GM12878 (cell line): ENCODE measurements around the gene RTN4RL1. TPM values are rescaled to one million over a fixed set of nuclear protein-coding genes. Genes with fewer than 3 reads are reported as not detected.

ENCODE experiments used
- ATAC-seq: fragments of 200-7000 bp; cut with Tn5 transposase; 3 replicates; pipeline ENCODE4 v1.9.1; 2020; ENCODE audit warnings: mild to moderate bottlenecking, moderate library complexity
- BruUV-seq: library from RNA; stranded (reverse); fragments of 400-500 nt; replicated peaks from 2 replicates; lab custom pipeline; 2021; lab: Mats Ljungman, UMichigan
- CTCF ChIA-PET: fragments of 300-600 bp; sonication (Branson Sonifier 250); formaldehyde crosslinking; extraction: SDS; loops from one replicate; lab custom pipeline; 2021; ENCODE audit warnings: inconsistent platforms; lab: Yijun Ruan, JAX
- POLR2A ChIA-PET: fragments of 350-600 bp; formaldehyde crosslinking; extraction: SDS; loops from one replicate; lab custom pipeline; 2021; ENCODE audit warnings: inconsistent platforms; lab: Charles Lee
- RAD21 ChIA-PET: fragments of 300-600 bp; sonication (Branson Sonifier 250); formaldehyde crosslinking; loops from one replicate; lab custom pipeline; 2023; ENCODE audit warnings: antibody characterized with exemption; ENCODE audit not compliant: unreplicated experiment; lab: Charles Lee
- SMC1A ChIA-PET: fragments of 300-600 bp; sonication (Branson Sonifier 250); formaldehyde crosslinking; loops from one replicate; lab custom pipeline; 2023; ENCODE audit not compliant: unreplicated experiment, uncharacterized antibody; lab: Charles Lee
- DNase-seq: peaks from one replicate; pipeline ENCODE4 v3.0.0-alpha.2; 2011; ENCODE audit warnings: low read depth, low spot score
- FAIRE-seq: peaks from 3 replicates; lab custom pipeline; 2011; peaks lifted over from hg19 to GRCh38; lab: Jason Lieb, UNC
- H2AFZ ChIP-seq: 2 replicates; pipeline ENCODE4 v1.6.0; 2011; ENCODE audit warnings: low read depth, low read length, control low read depth; ENCODE audit not compliant: control insufficient read depth
- H3K27ac ChIP-seq: 2 replicates; pipeline ENCODE4 v1.5.1; 2011; ENCODE audit warnings: control low read depth; ENCODE audit not compliant: control insufficient read depth, insufficient read depth
- H3K27me3 ChIP-seq, 2 experiments: replicated peaks in 1 of 2; 2 replicates each; pipeline versions ENCODE4 v1.6.0 to v1.6.1; 2011; ENCODE audit warnings: low read length in 1 of 2; ENCODE audit not compliant: control insufficient read depth in 2 of 2, insufficient read depth in 2 of 2
- H3K36me3 ChIP-seq, 2 experiments: 2 replicates each; pipeline ENCODE4 v1.5.1; 2011; ENCODE audit warnings: low read length in 1 of 2; ENCODE audit not compliant: control insufficient read depth in 2 of 2, insufficient read depth in 2 of 2
- H3K4me1 ChIP-seq: 2 replicates; pipeline ENCODE4 v1.6.1; 2011; ENCODE audit warnings: mild to moderate bottlenecking, low read length, moderate library complexity, mixed read lengths; ENCODE audit not compliant: control insufficient read depth, insufficient read depth
- H3K4me2 ChIP-seq: 2 replicates; pipeline ENCODE4 v1.6.0; 2011; ENCODE audit warnings: control low read depth; ENCODE audit not compliant: control insufficient read depth, insufficient read depth
- H3K4me3 ChIP-seq: fragments of 200-600 bp; sonication (generic); 2 replicates; pipeline ENCODE4 v1.5.1; 2016
- H3K79me2 ChIP-seq: 2 replicates; pipeline ENCODE4 v1.6.0; 2011; ENCODE audit warnings: low read length; ENCODE audit not compliant: control insufficient read depth, insufficient read depth
- H3K9ac ChIP-seq: 2 replicates; pipeline ENCODE4 v1.8.0; 2011; ENCODE audit warnings: low read length, control low read depth, mixed read lengths; ENCODE audit not compliant: control insufficient read depth, insufficient read depth
- H3K9me3 ChIP-seq: replicated peaks from 3 replicates; pipeline ENCODE4 v1.5.1; 2011; ENCODE audit warnings: mild to moderate bottlenecking, low read length; ENCODE audit not compliant: control insufficient read depth, insufficient read depth
- H4K20me1 ChIP-seq: 2 replicates; pipeline ENCODE4 v1.6.0; 2011; ENCODE audit not compliant: control insufficient read depth, insufficient read depth
- BHLHE40 ChIP-seq, 2 experiments: fragments of 450-650 bp in 1 of 2; IDR thresholded peaks; 2 replicates each; pipeline ENCODE4 v1.6.1; 2011 to 2017; ENCODE audit warnings: low read depth in 2 of 2, borderline replicate concordance in 1 of 2, improper control_type of control experiment in 1 of 2, low read length in 1 of 2, mild to moderate bottlenecking in 1 of 2
- BRCA1 ChIP-seq: IDR thresholded peaks from 2 replicates; pipeline ENCODE4 v1.6.1; 2011; ENCODE audit warnings: low read depth, low read length, improper control_type of control experiment
- CREB1 ChIP-seq: IDR thresholded peaks from 2 replicates; pipeline ENCODE4 v1.6.1; 2012; ENCODE audit warnings: low read depth, mild to moderate bottlenecking, inconsistent platforms
- PAX5 ChIP-seq: IDR thresholded peaks from 2 replicates; pipeline ENCODE4 v1.6.1; 2011; ENCODE audit warnings: low read depth, low read length, borderline replicate concordance
- WGBS: methylation state at CpG from one replicate; pipeline ENCODE4 v1.1.6; 2016; ENCODE audit warnings: low lambda C conversion rate; ENCODE audit not compliant: insufficient replicate concordance, insufficient coverage; ENCODE audit errors: missing lambda C conversion rate; 5-methylcytosine and 5-hydroxymethylcytosine counted together
- in situ Hi-C: fragments of 300-500 bp; cut with MboI; formaldehyde crosslinking; loops from 9 replicates; pipeline ENCODE4 v1.14.3; 2018; ENCODE audit warnings: mixed read lengths
- intact Hi-C: fragments of 100-400 bp; cut with micrococcal nuclease; formaldehyde crosslinking; loops from one replicate; pipeline ENCODE4 v1.14.2; 2022; ENCODE audit not compliant: unreplicated experiment
- polyA plus RNA-seq, 11 experiments: library from polyadenylated mRNA; depleted of rRNA in 4 of 11; unstranded in 6 of 11; stranded (reverse) in 5 of 11; fragments of >200 nt; fragmentation: Nextera tagmentation in 4 of 11; fragmentation: Illumina TruSeq in 1 of 11; extraction: Ambion mirVana in 4 of 11; extraction: Trizol in 1 of 11; gene quantifications; 1 replicate in 1 of 11; 2 replicates in 10 of 11; pipeline versions ENCODE4 v1.2.1 to v1.2.3, GENCODE V29; 2011 to 2016; ENCODE audit warnings: inconsistent platforms in 2 of 11, missing spikeins in 2 of 11, low read depth in 1 of 11
- total RNA-seq, 4 experiments: library from RNA; depleted of rRNA in 3 of 4; stranded (reverse); fragments of >200 nt in 3 of 4; fragmentation: Illumina TruSeq in 1 of 4; extraction: Trizol in 1 of 4; gene quantifications; 2 replicates each; pipeline versions ENCODE4 v1.2.1 to v1.2.3, GENCODE V29; 2013 to 2021

Gene RTN4RL1
- total and polyA plus RNA-seq, 10 of the 15 experiments (the other 5 are each of a cell fraction or from before 2014, with no cell fraction given), result 0.08 to 0.11 (median 0.10) TPM; not detected in 7

- in situ Hi-C loops, result loop anchor here (5.0 kb wide), 1 partner anchor 301 kb away; no protein-coding TSS in a partner anchor
These were observed 26.2 kb upstream of the RTN4RL1 start for GRCh38 chr17:2051061-2051932.

More at GRCh38 chr17:2051061-2051932, 26.2 kb upstream of the RTN4RL1 start:
- no peak overlapping the region for H3K27ac ChIP-seq
- SMC1A ChIA-PET, result interaction anchor here (1.8 kb wide), 1 partner anchor 194 kb away, joined by 7 read pairs; no protein-coding TSS in a partner anchor
- peaks cover 2% of the 10 kb centered on the region in 2 experiments; a peak in 3 of 4 replicates for H3K27me3 ChIP-seq
- no peak for TF ChIP-seq PAX5
- 0 out of 2 replicates have a peak, but pooled peaks have one; percentile 33 for TF ChIP-seq CREB1
- 0 out of 4 replicates have a peak, but pooled peaks of 1 of the 2 experiments have one; percentile 5 for TF ChIP-seq BHLHE40 (IDR thresholded peaks at IDR 0.05; ENCODE audit: borderline replicate concordance in 1 of 2, low read depth in 2 of 2, low read length in 1 of 2)
- TF ChIP-seq BRCA1, result no peak
- CTCF ChIA-PET, result interaction anchor here (1.0 to 1.3 kb wide), 2 partner anchors 193 to 194 kb away, joined by 4 to 5 read pairs; no protein-coding TSS in a partner anchor
- no peak overlapping the region for H2AFZ ChIP-seq
- WGBS, result 10% methylated on average over 38 of the region's 81 CpGs
- BruUV-seq, result no TSS peak
- H4K20me1 ChIP-seq, result no peaks in the 10 kb centered on the region
- no peaks in the 10 kb centered on the region; a peak in 1 of 4 replicates for H3K36me3 ChIP-seq
- no peak overlapping the region for H3K9ac ChIP-seq
- DNase-seq, result no peak
- peaks cover 19% of the 10 kb centered on the region for H3K79me2 ChIP-seq
- ATAC-seq, result no peak
- peaks cover 10% of the 10 kb centered on the region for H3K4me1 ChIP-seq
- peak overlapping the region; percentile 9; the same call in 1 of the 2 replicates for H3K4me2 ChIP-seq
- no peak for FAIRE-seq
- POLR2A ChIA-PET, result interaction anchor here (1.0 kb wide), 1 partner anchor 287 kb away, joined by 3 read pairs; no protein-coding TSS in a partner anchor
- H3K9me3 ChIP-seq, result no peaks in the 10 kb centered on the region
- intact Hi-C loops, result loop anchor here (5.0 kb wide), 1 partner anchor 286 kb away; the partner anchor contains the start of genes SGSM2 and TSR1
- peak overlapping the region; percentile 61; the same call in 1 of the 2 replicates for H3K4me3 ChIP-seq
- RAD21 ChIA-PET, result interaction anchor here (0.8 to 1.7 kb wide), 5 partner anchors 19 to 232 kb away, joined by 3 to 6 read pairs (median 3); no protein-coding TSS in a partner anchor
